Measurements from ENCODE around the gene GULP1. TPM values are rescaled to one million over a fixed set of nuclear protein-coding genes. Genes with fewer than 3 reads are reported as not detected.

Gene GULP1
- total and polyA plus RNA-seq, 2 of the 13 experiments (the other 11 are each of a cell fraction or from before 2014, with no cell fraction given), result 0.15 TPM; not detected in 1

- TF ChIP-seq THAP9 (CRISPR knock-in tag; IDR thresholded peaks at IDR 0.05; ENCODE audit: borderline replicate concordance), result no peak
- peak; percentile 65 for TF ChIP-seq HNRNPLL (IDR thresholded peaks at IDR 0.05; ENCODE audit: low read depth, low read length, poor library complexity, severe bottlenecking)
- TF ChIP-seq E2F1 (CRISPR knock-in tag; IDR thresholded peaks at IDR 0.05), result no peak
- no peak for TF ChIP-seq ZSCAN29 (CRISPR knock-in tag; conservative IDR thresholded peaks at IDR 0.05)
- no peak for TF ChIP-seq TCF12 (IDR thresholded peaks at IDR 0.05)
- TF ChIP-seq TCF12 (CRISPR knock-in tag; IDR thresholded peaks at IDR 0.05), result 0 out of 2 replicates have a peak, but pooled peaks have one; percentile 24
- no peak for TF ChIP-seq CEBPG (CRISPR knock-in tag; IDR thresholded peaks at IDR 0.05)
- TF ChIP-seq PHF5A (CRISPR knock-in tag; IDR thresholded peaks at IDR 0.05; ENCODE audit: low read depth, unreplicated experiment), result no peak
- no peak for TF ChIP-seq TRAFD1 (CRISPR knock-in tag; IDR thresholded peaks at IDR 0.05; ENCODE audit: borderline replicate concordance)
- TF ChIP-seq ZNF781 (CRISPR knock-in tag; IDR thresholded peaks at IDR 0.05; ENCODE audit: borderline replicate concordance, not compliant biosample characterization), result no peak
- no peak for TF ChIP-seq SAP130 (CRISPR knock-in tag; IDR thresholded peaks at IDR 0.05; ENCODE audit: low read depth)
- no peak for TF ChIP-seq CEBPZ (IDR thresholded peaks at IDR 0.05; ENCODE audit: low read length)
- no peak for TF ChIP-seq POLR2AphosphoS2 (IDR thresholded peaks at IDR 0.05; ENCODE audit: low read depth, low read length)
- TF ChIP-seq SOX13 (IDR thresholded peaks at IDR 0.05), result no peak
- TF ChIP-seq SOX13 (CRISPR knock-in tag; conservative IDR thresholded peaks at IDR 0.05 in 1 of 2, IDR thresholded peaks at IDR 0.05 in 1 of 2), result no peak
- no peak for TF ChIP-seq SIN3A (IDR thresholded peaks at IDR 0.05; ENCODE audit: borderline replicate concordance, low read depth, low read length)
- no peak for TF ChIP-seq ZNF563 (CRISPR knock-in tag; IDR thresholded peaks at IDR 0.05)
- TF ChIP-seq PITX1 (CRISPR knock-in tag; IDR thresholded peaks at IDR 0.05), result no peak
- no peak for TF ChIP-seq ZBTB44 (CRISPR knock-in tag; IDR thresholded peaks at IDR 0.05)
These were observed at the start of gene GULP1 (continued) for GRCh38 chr2:188291617-188292347.

All from HepG2 (cell line).